Gastrocnemius medialis (tissue), 4 donors: Measurements from ENCODE around the gene KCNK4.

Experiments
- CTCF ChIP-seq, 5 experiments: fragments of 450-650 bp in 3 of 5; fragments of 200-600 bp in 2 of 5; sonication (generic) in 2 of 5; IDR thresholded peaks in 4 of 5; conservative IDR thresholded peaks in 1 of 5; 1 replicate in 4 of 5; 2 replicates in 1 of 5; pipeline ENCODE4 v1.5.1; 2016 to 2019; ENCODE audit warnings: antibody characterized with exemption in 5 of 5, mild to moderate bottlenecking in 3 of 5, moderate library complexity in 3 of 5
- POLR2A ChIP-seq, 2 donors: fragments of 450-650 bp; IDR thresholded peaks; one replicate each; pipeline ENCODE4 v1.6.1; 2017; ENCODE audit warnings: antibody characterized with exemption in 2 of 2, mild to moderate bottlenecking in 2 of 2, moderate library complexity in 2 of 2

GRCh38 chr11:64305075-64305690 lies 14.1 kb downstream of the KCNK4 start, which contains the start of gene ESRRA:
- TF ChIP-seq POLR2A (IDR thresholded peaks at IDR 0.05) (peak; percentile 93 to 94), CTCF (IDR thresholded peaks at IDR 0.05 in 4 of 5, conservative IDR thresholded peaks at IDR 0.05 in 1 of 5) (no peak)
